NCI-H345 treated with DMSO at 0.1 percent for 48 hours (cell line): ENCODE measurements around the gene DMRT1.

Experiments used
- DNase-seq: peaks from one replicate; lab custom pipeline; 2025; ENCODE audit not compliant: unreplicated experiment; lab: John Stamatoyannopoulos, UW

Gene DMRT1

DNA sequence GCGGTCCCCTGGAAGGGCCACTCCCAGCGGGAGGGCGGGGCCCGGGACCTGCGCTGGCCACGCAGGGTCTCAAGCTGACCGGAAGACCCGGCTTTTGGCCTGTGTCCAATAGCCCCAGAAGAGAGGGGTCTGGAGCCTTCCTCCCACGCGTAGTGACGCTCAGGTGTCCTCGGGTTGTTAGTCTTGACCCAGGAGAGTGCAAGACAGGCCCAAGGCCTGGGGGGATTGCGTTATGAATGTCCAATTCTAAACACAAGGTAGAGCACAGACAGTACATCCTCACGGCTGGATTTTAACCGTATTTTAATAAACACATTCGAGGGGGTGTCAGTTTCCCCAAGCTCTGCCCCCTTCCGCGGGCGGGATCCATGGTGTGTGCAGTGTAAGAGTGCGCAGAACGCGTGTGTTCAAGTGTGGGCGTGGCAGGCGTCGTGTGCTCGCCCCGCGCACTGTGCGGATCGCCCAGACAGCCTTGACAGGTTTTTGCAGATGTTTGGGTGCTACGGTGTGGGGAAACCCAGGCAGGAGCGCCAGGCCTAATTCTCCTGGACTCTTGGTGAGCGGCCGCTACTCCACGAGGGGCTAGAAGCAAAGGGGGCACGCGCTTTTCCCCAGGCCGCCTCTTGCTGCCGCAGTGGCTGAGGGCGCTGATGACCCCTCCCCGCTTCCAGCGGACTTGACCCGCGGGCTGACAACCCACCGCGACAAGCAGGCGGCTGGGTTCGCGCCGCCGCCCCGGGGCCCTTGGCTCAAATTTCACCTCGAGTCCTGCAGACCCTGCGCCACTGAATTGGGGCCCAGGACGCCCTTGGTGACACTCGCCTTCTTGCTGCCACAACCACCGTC is 128.9 kb downstream of the DMRT1 start:
- no peak for DNase-seq

DNA sequence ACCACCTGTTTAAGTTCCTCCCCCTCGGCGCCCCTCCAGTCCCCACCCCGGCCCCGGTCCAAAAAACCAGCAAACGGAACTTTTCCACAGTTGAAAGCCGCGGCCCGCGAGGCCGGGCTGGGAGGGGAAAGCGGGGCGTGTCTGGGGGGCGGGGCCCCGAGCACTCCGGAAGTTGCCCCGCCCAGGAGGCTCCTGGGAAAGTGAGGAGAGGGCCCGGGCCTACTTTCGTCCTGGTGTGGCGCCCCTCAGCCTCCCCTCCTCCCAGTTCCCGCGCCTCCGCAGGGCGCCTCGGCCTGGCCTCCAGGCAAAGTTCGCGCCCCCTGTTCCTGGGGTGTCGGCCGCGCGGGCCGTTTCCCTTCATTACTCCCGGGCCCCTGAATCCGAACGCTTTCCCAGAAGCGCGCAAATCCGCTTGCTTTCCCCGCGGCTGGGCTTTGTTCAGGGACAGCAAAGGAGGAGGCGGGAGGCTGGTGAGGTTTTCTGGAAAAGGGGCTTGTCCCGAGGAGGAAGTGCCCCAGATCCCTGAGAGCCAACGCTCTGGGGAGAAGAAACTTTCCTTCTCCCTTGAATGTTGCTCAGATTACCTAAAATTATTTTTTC is 130.5 kb downstream of the DMRT1 start:
- no peak for DNase-seq

DNA sequence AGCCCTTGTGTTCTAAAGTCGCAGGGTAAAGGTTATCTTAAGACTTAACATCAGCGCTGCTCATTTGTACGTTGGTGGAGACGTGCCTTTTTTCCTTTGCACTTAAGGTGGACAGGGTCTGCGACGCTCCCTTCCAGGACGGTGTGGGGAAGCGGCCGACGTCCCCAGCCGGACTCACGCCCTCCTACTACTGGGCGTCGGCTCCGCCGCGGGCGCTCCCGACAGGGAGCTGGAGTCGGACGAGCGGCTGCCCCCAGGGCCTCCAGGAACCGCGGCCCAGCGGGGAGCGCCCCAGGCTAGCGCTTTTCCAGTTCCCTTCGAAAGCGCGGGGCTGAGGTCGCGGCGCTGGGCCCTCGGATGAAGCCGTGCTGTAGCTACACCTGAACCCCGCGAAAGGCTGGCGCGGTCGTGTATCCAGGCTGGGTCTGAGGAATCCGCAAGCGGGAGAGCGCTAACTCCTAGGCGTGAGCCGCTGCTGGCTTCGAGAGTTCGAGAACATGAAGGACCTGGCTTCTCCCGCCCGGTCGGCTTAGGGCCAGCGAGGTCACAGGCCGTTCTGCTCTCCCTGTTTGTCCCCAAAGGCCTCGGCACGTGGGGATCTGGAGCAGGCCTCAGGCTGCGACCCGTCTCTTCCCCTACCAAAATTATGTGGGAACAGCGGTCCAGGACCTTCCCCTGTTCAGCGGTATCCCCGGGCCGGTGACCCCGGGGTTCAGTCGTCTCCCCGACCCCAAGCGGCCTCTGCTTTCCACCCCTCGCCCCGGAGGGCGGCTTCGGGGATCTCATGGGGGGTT is 131.2 kb downstream of the DMRT1 start:
- DNase-seq, result no peak

DNA sequence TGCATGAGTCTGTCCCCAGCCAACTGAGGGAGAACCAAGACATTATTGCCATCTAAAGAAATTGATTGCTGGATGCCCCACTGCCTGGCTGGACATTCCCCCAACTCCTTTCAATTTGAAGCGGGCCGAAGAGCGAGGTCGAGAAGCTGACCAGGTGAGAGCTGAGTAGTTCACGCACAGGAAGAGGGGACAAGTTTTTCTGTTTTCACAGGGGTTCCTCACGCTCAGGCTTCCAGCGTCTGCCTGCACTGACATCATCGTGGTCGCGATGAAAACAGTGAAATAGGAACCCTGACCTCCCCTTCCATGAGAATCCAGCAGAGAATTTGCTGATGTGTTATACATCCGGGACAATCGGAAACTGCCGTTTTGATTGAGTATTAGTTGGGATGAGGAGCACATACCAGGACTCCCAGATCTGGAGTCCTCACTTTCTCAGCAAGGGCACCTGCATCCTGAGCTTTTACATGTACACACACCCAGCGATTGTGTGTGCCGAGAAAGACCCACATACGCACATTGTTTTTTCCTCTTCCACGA is 131.9 kb downstream of the DMRT1 start:
- DNase-seq, result no peak

DNA sequence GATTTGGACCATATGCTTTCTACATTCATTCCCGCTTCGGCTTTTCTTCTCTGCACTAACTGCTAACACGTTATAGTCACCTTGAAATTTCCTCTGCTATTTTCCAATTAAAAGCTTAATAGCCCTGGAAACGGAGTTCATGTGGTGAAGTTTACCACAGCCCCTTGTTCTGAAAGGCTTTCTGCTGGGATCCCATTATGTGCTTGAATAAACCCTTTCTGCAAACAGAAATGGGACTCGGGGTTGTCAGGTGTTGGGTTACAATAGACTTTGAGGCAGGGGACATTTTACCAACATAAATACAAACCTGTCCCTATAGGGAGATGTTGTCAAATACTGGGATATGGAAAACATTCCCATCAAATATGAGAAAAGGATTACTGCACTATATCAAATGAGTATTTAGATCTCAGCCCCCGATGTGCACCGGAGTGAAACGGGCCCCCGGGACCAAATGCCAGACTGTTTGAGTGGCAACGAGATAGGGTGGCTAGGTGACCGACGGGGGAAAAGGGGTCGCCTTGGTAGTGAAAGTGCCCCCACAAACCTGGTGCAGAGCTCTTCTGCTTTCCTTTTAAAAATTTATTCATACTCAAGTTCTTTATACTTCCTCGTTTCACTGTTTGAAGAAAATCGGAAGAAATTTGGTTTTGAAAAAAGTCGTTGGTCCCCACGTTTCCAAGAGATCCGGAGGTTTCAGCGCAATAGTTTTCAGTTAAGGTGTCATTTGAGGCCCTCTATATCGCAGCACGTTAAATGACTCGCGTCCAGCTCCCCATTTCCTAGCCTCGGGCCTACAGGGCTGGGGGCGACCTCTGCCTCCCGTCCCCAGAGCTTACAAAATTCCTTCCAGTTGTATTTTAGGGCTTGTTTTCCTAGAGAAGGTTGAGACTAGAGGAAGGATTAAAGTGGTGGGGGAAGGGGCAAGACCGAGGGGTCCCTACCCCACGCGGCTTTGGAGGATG is 132.8 kb downstream of the DMRT1 start:
- DNase-seq, result no peak

DNA sequence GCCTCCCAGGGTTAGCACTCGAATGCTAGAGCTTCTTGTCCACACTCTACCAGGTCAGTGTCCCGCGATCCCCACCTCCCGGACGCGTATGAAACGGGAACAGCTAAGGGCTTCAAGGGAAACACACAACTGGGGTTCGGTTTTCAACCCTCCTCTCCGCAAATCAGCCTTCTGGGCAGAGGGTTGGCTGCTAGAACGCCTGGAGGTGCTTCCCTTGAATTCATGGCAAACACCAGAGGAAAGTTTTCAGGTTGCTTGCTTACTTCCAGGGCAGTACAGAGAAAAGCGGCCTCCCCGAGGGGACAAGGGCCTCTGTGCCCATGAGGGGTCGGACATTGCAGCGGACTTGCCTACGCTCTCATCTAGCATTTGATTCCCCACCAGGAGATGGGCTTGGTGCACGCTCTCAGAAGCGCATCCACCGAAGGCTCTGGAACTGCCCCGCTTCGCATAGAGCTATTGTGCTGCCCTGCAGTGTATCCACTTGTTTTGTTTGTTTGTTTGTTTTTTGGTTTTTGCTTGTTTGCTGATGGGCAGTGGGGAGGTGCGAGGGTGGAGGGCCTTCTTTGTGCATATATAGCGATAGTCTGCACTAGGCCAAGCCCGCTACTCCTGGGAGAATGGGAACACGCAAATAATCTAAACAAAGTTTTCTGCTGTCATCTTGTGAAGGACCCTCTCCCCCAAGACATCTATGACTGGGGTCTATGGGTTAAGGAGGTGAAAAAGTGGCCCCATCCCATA is 133.7 kb downstream of the DMRT1 start:
- DNase-seq, result no peak

DNA sequence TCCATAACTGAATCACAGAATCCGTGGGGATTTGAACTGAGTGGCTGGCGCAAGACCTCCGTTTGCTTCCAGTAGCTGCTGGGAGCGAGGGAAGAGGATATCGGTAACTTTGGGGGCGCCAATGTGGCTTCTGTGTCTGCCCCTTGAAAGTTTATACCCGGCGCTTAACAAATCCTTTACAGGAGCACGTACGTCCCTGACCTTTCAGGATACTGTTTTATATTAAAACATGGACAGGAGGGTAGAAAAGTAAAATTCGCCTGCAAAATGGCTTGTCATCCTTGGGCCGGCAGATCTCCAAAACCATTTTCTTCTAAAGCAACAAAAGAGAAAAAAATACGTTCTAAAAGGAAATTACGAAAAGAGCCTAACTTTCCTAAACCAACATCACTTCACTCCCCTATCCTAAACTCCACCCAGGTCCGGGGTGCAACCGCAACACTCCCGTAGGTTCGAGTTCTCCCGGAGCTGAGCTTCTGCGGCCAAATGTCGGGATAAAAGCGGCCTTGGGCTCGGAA is 134.3 kb downstream of the DMRT1 start:
- DNase-seq, result no peak

DNA sequence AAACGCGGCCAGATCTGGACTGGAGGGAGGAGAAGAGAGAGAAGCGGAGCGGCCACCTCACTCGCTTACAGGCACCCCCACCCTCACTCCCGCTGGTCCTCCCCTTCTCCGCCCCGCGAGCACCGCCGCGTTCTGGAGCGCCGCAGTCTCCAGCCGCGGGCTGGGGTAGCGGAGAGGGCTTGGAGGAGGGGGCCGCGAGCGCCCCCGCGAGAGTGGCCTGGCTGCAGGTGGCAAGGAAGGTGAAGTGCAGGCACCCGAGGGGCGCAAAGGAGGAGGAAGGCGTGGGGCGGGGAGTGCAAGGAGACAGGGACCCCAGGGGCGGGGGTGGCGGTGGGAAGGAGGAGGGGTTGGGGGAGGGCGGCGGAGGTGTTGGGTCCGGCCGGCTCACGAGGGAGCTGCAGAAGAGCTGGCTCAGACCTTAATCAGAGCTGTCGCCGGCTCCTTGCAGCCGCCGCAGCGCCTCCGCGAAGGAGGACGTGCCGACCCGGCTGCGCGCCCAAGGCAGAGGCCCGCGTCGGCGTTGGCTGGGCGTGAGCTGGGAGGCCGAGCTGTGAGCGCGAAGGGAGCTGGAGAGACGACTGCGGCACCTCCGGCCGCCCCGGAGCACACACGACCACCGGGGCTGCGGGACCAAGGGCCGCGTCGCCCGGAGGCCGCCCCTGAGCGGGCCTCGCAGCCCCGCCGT is 134.9 kb downstream of the DMRT1 start, which contains the start of gene DMRT3:
TSS of gene DMRT3 (plus strand) at position 398 of the 685 bp plus-strand sequence. CDS start 347 bp downstream, outside the sequence.
- DNase-seq, result no peak

DNA sequence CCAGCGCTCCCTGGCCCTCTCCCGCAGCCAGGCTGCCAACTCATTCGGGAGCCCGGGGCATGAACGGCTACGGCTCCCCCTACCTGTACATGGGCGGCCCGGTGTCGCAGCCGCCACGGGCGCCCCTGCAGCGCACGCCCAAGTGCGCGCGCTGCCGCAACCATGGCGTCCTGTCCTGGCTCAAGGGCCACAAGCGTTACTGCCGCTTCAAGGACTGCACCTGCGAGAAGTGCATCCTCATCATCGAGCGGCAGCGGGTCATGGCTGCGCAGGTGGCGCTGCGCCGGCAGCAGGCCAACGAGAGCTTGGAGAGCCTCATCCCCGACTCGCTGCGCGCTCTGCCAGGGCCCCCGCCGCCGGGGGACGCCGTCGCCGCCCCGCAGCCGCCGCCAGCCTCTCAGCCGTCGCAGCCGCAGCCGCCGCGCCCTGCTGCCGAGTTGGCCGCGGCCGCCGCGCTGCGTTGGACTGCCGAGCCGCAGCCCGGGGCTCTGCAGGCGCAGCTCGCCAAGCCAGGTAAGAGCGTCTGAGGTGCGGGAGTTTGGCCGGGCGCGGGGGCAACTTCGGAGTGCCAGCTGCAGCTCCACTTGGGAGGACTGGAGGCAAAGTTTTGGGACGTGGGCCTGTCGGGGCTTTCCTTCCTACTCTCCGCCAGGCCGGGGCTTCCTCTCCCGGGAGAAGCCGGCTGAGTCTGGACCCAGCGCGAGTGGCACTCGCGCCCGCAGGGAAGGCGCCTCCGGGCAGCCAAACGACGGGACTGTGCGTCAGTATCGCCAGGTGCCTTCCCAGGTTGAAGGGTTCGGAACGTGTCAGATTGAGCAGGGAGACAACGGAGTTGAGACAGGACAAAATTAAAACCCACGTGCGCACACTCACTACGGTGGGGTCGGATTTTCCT is 135.7 kb downstream of the DMRT1 start:
- DNase-seq, result peak; percentile 8

DNA sequence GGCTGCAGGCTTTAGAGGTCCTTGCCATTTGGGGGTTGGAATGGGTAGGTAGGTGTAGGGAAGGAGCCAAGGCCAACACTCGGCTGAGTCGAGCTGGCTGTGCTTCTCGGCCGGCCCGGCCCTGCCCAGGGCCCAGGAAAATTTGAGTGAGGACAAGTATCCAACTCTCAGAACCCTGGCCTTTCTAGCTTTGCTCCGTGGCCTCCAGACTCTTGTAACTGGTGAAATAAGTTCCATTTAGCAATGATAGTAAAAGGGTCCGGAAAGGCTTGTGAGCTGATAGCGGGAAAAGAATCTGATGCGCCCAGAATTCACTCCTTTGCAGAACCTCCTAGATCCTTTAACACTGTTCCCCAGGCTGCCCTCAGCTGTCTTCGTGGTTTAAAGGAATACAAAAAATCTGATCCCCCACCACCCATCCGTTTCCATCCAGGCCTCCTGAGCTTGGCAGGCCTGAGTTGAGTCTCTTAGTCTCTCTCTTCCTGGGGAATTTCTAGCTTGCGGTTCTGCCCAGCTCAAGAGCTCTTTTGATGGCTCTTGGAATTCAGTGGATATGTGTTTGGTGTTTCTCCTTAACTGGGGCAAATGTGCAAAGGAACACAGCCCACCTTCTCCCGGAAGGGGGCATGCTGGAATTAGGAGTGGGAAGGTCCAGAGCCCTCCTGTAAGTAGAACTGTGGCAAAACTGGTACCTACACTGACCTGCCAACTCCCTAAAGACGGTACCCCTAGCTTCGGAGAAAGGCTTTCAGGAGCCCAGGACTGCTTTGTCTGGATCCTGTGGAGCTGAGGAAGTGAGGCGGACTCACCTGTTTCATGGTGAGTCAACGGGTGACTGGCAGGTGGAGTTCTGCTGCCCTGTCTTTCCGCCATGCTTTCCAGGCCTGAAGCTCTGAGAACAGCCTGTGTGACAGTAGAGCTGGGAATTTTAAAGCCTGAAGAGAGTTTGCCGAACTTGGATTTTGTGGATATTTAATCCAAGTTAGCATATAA is 136.6 kb downstream of the DMRT1 start:
- DNase-seq, result no peak

DNA sequence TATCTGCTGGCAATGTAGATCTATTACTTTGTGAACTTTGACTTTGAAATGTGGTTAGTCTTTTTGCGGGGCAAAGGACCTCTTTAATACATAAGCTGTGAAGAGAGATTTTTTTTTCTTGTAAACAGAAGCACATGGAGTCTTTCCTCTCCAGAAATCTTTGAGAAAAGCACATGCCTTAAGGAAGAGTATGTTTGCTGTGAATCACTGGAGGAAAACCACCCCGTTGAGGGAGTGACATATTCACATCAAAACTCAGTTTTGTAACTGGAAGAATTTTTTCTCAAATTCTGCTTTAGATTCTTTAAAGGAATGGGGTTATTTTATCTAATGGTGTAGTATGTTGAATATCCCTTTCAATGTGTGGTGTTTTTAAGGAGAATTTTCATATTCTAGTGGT is 138.5 kb downstream of the DMRT1 start:
- no peak for DNase-seq

DNA sequence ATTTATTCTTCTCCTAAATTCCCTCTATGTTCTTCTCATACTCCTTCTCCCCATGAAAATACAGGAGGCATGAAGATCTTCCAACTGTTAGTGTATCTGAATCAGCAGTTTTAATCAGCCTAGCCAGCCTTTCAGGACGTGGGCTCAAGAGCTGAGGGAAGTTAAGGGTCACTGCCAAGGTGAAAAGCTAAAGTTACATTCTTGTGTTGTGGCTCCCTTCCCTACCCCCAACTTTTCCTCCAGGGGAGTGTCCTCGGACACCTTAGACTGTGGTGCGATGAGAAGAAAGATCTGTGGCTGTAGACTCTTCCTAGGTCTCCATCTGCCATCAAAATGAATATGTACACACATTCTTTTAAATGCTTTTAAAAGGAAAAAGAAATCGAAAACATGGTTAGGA is 139.1 kb downstream of the DMRT1 start:
- DNase-seq, result no peak

DNA sequence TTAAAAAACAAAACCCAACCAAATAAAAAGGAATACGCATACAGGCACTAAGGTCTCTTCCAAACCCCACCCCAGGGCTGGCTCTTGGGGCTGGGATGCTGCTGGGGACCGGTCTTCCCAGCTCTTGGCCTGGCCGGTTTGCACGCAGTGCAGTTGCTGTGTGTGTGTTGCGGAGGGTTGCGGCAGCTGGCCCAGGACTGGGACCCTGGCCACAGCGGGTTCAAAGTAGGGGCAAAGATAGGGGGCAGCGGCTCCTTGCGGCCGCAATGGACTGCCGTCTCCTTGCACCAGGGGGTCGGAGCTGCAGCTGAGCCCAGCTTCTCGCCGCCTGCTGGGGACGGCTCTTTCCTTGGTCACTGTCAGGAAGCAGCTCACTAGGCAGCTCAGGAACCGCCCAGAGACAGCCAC is 140.0 kb downstream of the DMRT1 start:
- DNase-seq, result no peak

DNA sequence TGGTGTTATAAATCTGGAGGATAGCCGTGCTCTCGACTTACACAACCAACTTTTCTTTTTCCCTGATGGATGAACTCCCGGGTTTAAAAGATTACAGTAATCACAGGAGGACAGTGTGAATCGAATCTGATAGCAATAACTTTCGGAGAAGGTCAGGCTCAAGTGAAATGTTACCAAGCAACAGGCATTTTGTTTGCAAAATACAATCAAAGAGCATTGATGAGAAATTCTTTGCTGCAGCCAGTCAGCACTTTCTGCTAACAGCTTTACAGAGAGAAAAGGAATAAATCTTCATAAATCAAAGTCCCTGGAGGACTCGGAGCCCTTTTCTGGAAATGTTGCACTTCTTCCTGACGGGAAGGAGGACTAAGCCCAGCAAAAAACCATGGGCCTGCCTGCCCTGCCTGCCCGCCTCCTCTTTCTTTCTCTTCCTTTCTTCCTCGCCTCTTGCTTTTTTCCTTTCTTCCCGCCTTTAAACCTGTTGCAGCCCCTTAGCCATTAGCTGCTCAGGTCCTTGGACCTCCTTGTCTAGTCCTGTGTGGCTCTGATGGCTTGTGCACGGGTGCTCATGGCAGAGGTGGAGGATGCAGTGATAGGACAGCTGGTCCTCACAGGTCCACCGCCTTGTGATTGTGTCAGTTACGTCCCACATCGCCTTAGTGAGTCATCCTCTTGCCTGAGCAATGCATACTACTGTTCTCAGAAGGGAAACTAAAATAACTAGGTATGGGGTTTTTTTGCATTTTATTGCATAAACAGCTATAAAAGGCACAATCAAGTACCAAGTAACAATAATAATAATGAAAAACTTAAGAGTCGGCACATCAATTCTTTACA is 141.1 kb downstream of the DMRT1 start:
- DNase-seq, result no peak

DNA sequence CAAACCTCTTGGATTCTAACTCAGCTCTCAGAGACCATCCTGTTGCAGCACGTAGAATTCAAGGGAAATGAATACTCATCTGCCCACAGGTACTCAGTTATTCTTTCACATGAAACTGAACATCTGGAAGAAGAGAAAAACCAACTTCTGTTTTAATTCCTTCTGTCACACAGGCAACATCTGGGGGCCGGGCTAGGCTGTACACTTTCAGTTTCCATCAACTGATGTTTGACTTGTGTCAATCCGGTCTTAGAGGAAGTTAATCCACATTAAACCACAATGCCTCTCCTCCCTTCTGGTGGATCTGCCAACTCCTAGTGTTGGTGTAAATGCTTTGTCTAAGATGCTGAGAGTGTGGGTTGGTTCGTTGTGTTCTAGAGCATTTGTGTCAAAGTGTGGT is 152.5 kb downstream of the DMRT1 start:
- no peak for DNase-seq

DNA sequence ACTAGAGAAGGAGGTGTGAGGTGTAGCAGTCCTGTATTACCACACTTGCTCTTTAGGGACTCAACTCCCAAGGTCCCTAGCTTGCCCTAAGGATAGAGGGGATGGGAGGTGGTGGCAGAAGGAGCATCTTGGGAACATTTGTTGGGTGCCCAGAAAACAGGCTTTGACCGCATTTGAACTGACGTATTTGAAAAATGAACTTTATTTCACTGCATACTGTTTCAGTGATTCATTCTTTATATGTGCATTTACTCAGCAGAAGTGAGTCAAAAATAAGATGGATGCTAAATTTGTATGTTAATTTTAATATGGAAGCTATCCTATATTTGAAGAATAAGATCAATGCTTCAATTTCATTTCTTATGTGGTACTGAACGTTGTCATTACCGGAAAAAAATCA is 153.7 kb downstream of the DMRT1 start:
- DNase-seq, result no peak
